CD4-positive, alpha-beta T cell (primary cell): ENCODE measurements around the gene GPR55. TPM values are rescaled to one million over a fixed set of nuclear protein-coding genes. Genes with fewer than 3 reads are reported as not detected.

Experiments
- ATAC-seq: fragments of 200-7000 bp; cut with Tn5 transposase; one replicate; pipeline ENCODE4 v1.10.0; 2022; ENCODE audit warnings: mild to moderate bottlenecking; ENCODE audit not compliant: poor library complexity
- CTCF ChIA-PET: fragments of 350-600 bp; sonication (Branson Sonifier 250); formaldehyde crosslinking; loops from one replicate; lab custom pipeline; 2021; ENCODE audit warnings: antibody characterized with exemption, inconsistent platforms; lab: Charles Lee
- POLR2A ChIA-PET: fragments of 350-600 bp; sonication (Branson Sonifier 250); formaldehyde crosslinking; loops from one replicate; lab custom pipeline; 2021; ENCODE audit warnings: antibody characterized with exemption, inconsistent platforms; lab: Charles Lee
- DNase-seq, 14 experiments: peaks; one replicate each; pipeline ENCODE4 v3.0.0-alpha.2; 2013 to 2020; ENCODE audit warnings: mixed read lengths in 2 of 14
- H3K27ac ChIP-seq, 2 donors: one replicate each; pipeline versions ENCODE4 v1.5.1 to v1.7.0; 2013; ENCODE audit warnings: low read length in 2 of 2, low read depth in 1 of 2, mild to moderate bottlenecking in 1 of 2
- H3K27me3 ChIP-seq, 2 experiments: 1 replicate in 1 of 2; 2 replicates in 1 of 2; pipeline versions ENCODE4 v1.6.1 to v1.7.0; 2013; ENCODE audit warnings: low read length in 2 of 2, control low read depth in 1 of 2, mild to moderate bottlenecking in 1 of 2, moderate library complexity in 1 of 2; ENCODE audit not compliant: insufficient read depth in 2 of 2, control insufficient read depth in 1 of 2
- H3K36me3 ChIP-seq: one replicate; pipeline ENCODE4 v1.6.1; 2013; ENCODE audit warnings: low read length, control low read depth; ENCODE audit not compliant: insufficient read depth
- H3K4me1 ChIP-seq: one replicate; pipeline ENCODE4 v1.6.1; 2013; ENCODE audit warnings: low read length, control low read depth; ENCODE audit not compliant: insufficient read depth
- H3K4me3 ChIP-seq: one replicate; pipeline ENCODE4 v1.5.1; 2013; ENCODE audit warnings: mild to moderate bottlenecking, low read length, moderate library complexity
- H3K9me3 ChIP-seq, 2 experiments: 1 replicate in 1 of 2; 2 replicates in 1 of 2; pipeline versions ENCODE4 v1.6.1 to v1.7.0; 2013; ENCODE audit warnings: low read length in 2 of 2, mild to moderate bottlenecking in 2 of 2, control low read depth in 1 of 2, moderate library complexity in 1 of 2; ENCODE audit not compliant: control insufficient read depth in 1 of 2, insufficient read depth in 1 of 2
- H3K27ac Mint-ChIP-seq: one replicate; pipeline ENCODE4 v1.8.0; 2020; ENCODE audit warnings: mixed read lengths
- H3K27me3 Mint-ChIP-seq: one replicate; pipeline ENCODE4 v1.8.0; 2021; ENCODE audit warnings: mixed read lengths
- H3K36me3 Mint-ChIP-seq: one replicate; pipeline ENCODE4 v1.8.0; 2021; ENCODE audit warnings: low read depth, mixed read lengths
- H3K4me1 Mint-ChIP-seq: one replicate; pipeline ENCODE4 v1.8.0; 2021; ENCODE audit warnings: low read depth, mixed read lengths
- H3K4me3 Mint-ChIP-seq: one replicate; pipeline ENCODE4 v1.8.0; 2020; ENCODE audit warnings: mild to moderate bottlenecking, mixed read lengths
- H3K9me3 Mint-ChIP-seq: one replicate; pipeline ENCODE4 v1.8.0; 2020; ENCODE audit warnings: mixed read lengths
- CTCF ChIP-seq: fragments of 200-600 bp; IDR thresholded peaks from one replicate; pipeline ENCODE4 v1.8.0; 2022; ENCODE audit warnings: antibody characterized with exemption, mild to moderate bottlenecking
- intact Hi-C, 2 experiments: fragments of 100-400 bp; cut with DNase I in 1 of 2; cut with micrococcal nuclease in 1 of 2; formaldehyde crosslinking; loops; one replicate each; pipeline versions ENCODE4 v1.15.1 to v1.9.0; 2023 to 2025; cut with DNase I, micrococcal nuclease
- total RNA-seq, 174 experiments: library from RNA in 2 of 174; stranded (reverse) in 2 of 174; gene quantifications; one replicate each; pipeline ENCODE4 v1.2.3 and lab custom pipeline; 2021 to 2026

Gene GPR55
- total RNA-seq, 2 experiments from 2014 or later = 2.9 to 3.8 TPM

GRCh38 chr2:230878599-230879188, 46.3 kb downstream of the GPR55 start:
- Histone ChIP-seq H3K4me3 (no peak overlapping the region), H3K36me3 (peaks cover 26% of the 10 kb centered on the region), H3K27me3 (no peaks in the 10 kb centered on the region), H3K27ac (no peak overlapping the region), H3K4me1 (peaks cover 17% of the 10 kb centered on the region), H3K9me3 (no peaks in the 10 kb centered on the region)
- ChIA-PET CTCF (no interaction called here), POLR2A (no interaction called here)
- no peak for TF ChIP-seq CTCF
- no peak overlapping the region for H3K4me3 Mint-ChIP-seq
- H3K27me3 Mint-ChIP-seq = no peaks in the 10 kb centered on the region
- ATAC-seq (no peak), DNase-seq (peak in 1 of 14 experiments; percentile 31)
- H3K36me3 Mint-ChIP-seq = peaks cover 32% of the 10 kb centered on the region
- intact Hi-C loops = no loop called here
- H3K27ac Mint-ChIP-seq = peak overlapping the region; percentile 21
- H3K4me1 Mint-ChIP-seq = peaks cover 10% of the 10 kb centered on the region
- no peaks in the 10 kb centered on the region for H3K9me3 Mint-ChIP-seq

- H3K4me1 Mint-ChIP-seq = peaks cover 14% of the 10 kb centered on the region
- Histone ChIP-seq H3K9me3 (no peaks in the 10 kb centered on the region), H3K4me1 (peaks cover 24% of the 10 kb centered on the region), H3K27me3 (no peaks in the 10 kb centered on the region), H3K36me3 (peaks cover 26% of the 10 kb centered on the region), H3K4me3 (no peak overlapping the region), H3K27ac (no peak overlapping the region)
- H3K27ac Mint-ChIP-seq = peak overlapping the region; percentile 70
- TF ChIP-seq CTCF = no peak
- POLR2A ChIA-PET = interaction anchor here (0.7 kb wide), 1 partner anchor 12 kb away, joined by 3 read pairs; no protein-coding TSS in a partner anchor
- no peak overlapping the region for H3K4me3 Mint-ChIP-seq
- ATAC-seq (peak; percentile 83), DNase-seq (peak in 6 of 14 experiments; percentile 21 to 79 (median 42))
- H3K9me3 Mint-ChIP-seq = no peaks in the 10 kb centered on the region
- H3K27me3 Mint-ChIP-seq = no peaks in the 10 kb centered on the region
- peaks cover 32% of the 10 kb centered on the region for H3K36me3 Mint-ChIP-seq
- CTCF ChIA-PET = no interaction called here
- intact Hi-C loops = no loop called here
Measured at GRCh38 chr2:230877759-230878598, 47.1 kb downstream of the GPR55 start.

- H3K4me1 ChIP-seq = peaks cover 32% of the 10 kb centered on the region
Measured at GRCh38 chr2:230877116-230877758, 47.8 kb downstream of the GPR55 start.

More at GRCh38 chr2:230877116-230877758, 47.8 kb downstream of the GPR55 start:
- Mint-ChIP-seq H3K27ac (peak overlapping the region; percentile 70), H3K4me3 (no peak overlapping the region), H3K9me3 (no peaks in the 10 kb centered on the region), H3K36me3 (peaks cover 32% of the 10 kb centered on the region), H3K27me3 (no peaks in the 10 kb centered on the region), H3K4me1 (peaks cover 19% of the 10 kb centered on the region)
- TF ChIP-seq CTCF = no peak
- Histone ChIP-seq H3K9me3 (no peaks in the 10 kb centered on the region), H3K27ac (no peak overlapping the region), H3K4me3 (no peak overlapping the region), H3K36me3 (peaks cover 26% of the 10 kb centered on the region), H3K27me3 (no peaks in the 10 kb centered on the region)
- DNase-seq = peak in 1 of 14 experiments; percentile 29
- ATAC-seq = no peak
- CTCF ChIA-PET = no interaction called here
- intact Hi-C loops = no loop called here
- POLR2A ChIA-PET = interaction anchor here (0.7 to 0.8 kb wide), 2 partner anchors 11 to 13 kb away, joined by 3 to 4 read pairs; partner anchors contain the start of gene ITM2C
